Thyroid gland (tissue), 4 donors: ENCODE measurements around the gene NKIRAS2.

Source experiments
- CTCF ChIP-seq, 6 experiments: fragments of 200-600 bp in 3 of 6; fragments of 450-650 bp in 3 of 6; sonication (generic) in 3 of 6; IDR thresholded peaks; one replicate each; pipeline ENCODE4 v1.5.1; 2016 to 2019; ENCODE audit warnings: antibody characterized with exemption in 6 of 6, mild to moderate bottlenecking in 2 of 6, inconsistent platforms in 1 of 6, moderate library complexity in 1 of 6
- POLR2A ChIP-seq, 2 donors: fragments of 450-650 bp; IDR thresholded peaks; one replicate each; pipeline ENCODE4 v1.6.1; 2017; ENCODE audit warnings: antibody characterized with exemption in 2 of 2, mild to moderate bottlenecking in 2 of 2, moderate library complexity in 1 of 2

GRCh38 chr17:42060231-42060630 lies 40.3 kb downstream of the NKIRAS2 start:
- TF ChIP-seq CTCF (IDR thresholded peaks at IDR 0.05), result no peak
- TF ChIP-seq POLR2A (IDR thresholded peaks at IDR 0.05), result no peak
